Fibroblast of lung (primary cell): ENCODE measurements around the gene DDX47. TPM values are rescaled to one million over a fixed set of nuclear protein-coding genes. Genes with fewer than 3 reads are reported as not detected.
"Not testable (repeated sequence)": the region's sequence is repeated elsewhere in the genome, so short reads cannot be mapped to it uniquely, and the experiment has no call there.

ENCODE experiments used
- DNase-seq, 2 donors: peaks; one replicate each; pipeline versions ENCODE4 v3.0.0 to v3.0.0-alpha.2; 2010; ENCODE audit warnings: low read depth in 2 of 2
- H2AFZ ChIP-seq: 2 replicates; pipeline ENCODE4 v1.5.1; 2012; ENCODE audit warnings: low read length, control low read depth, inconsistent platforms
- H3K27ac ChIP-seq: 2 replicates; pipeline ENCODE4 v1.5.1; 2011; ENCODE audit warnings: low read length, control low read depth; ENCODE audit not compliant: insufficient read depth
- H3K27me3 ChIP-seq: 2 replicates; pipeline ENCODE4 v1.5.1; 2011; ENCODE audit warnings: mild to moderate bottlenecking, low read length; ENCODE audit not compliant: control insufficient read depth, insufficient read depth
- H3K36me3 ChIP-seq: 2 replicates; pipeline ENCODE4 v1.5.1; 2011; ENCODE audit warnings: low read length; ENCODE audit not compliant: control insufficient read depth, insufficient read depth
- H3K4me1 ChIP-seq: 2 replicates; pipeline ENCODE4 v1.5.1; 2011; ENCODE audit warnings: low read length; ENCODE audit not compliant: control insufficient read depth, insufficient read depth; ENCODE audit errors: extremely low read depth
- H3K4me2 ChIP-seq: 2 replicates; pipeline ENCODE4 v1.5.1; 2011; ENCODE audit warnings: low read length, control low read depth; ENCODE audit not compliant: insufficient read depth; ENCODE audit errors: extremely low read depth
- H3K4me3 ChIP-seq, 4 experiments: fragments of 200-600 bp in 1 of 4; sonication (generic) in 1 of 4; replicated peaks in 1 of 4; 2 replicates each; pipeline ENCODE4 v1.5.1; 2011 to 2016; ENCODE audit warnings: low read length in 4 of 4, low read depth in 3 of 4, mild to moderate bottlenecking in 3 of 4, control low read depth in 2 of 4, inconsistent platforms in 1 of 4, mixed read lengths in 1 of 4; ENCODE audit not compliant: insufficient read depth in 1 of 4; ENCODE audit errors: control extremely low read depth in 1 of 4
- H3K79me2 ChIP-seq: 2 replicates; pipeline ENCODE4 v1.5.1; 2012; ENCODE audit warnings: mild to moderate bottlenecking, low read length, inconsistent platforms; ENCODE audit not compliant: control insufficient read depth, insufficient read depth
- H3K9ac ChIP-seq: 2 replicates; pipeline ENCODE4 v1.5.1; 2011; ENCODE audit warnings: mild to moderate bottlenecking, low read length, control low read depth; ENCODE audit not compliant: insufficient read depth
- H3K9me3 ChIP-seq: 2 replicates; pipeline ENCODE4 v1.5.1; 2012; ENCODE audit warnings: low read depth, low read length; ENCODE audit not compliant: control insufficient read depth, insufficient read depth
- H4K20me1 ChIP-seq: 2 replicates; pipeline ENCODE4 v1.5.1; 2011; ENCODE audit warnings: low read length; ENCODE audit not compliant: control insufficient read depth, insufficient read depth; ENCODE audit errors: extremely low read depth
- EZH2 ChIP-seq: IDR thresholded peaks from 2 replicates; pipeline ENCODE4 v1.5.1; 2012; ENCODE audit warnings: low read length, control low read depth, mild to moderate bottlenecking; ENCODE audit errors: missing control alignments
- polyA plus RNA-seq, 2 donors: library from polyadenylated mRNA; depleted of rRNA in 1 of 2; stranded (reverse) in 1 of 2; unstranded in 1 of 2; fragments of >200 nt; gene quantifications; 2 replicates each; pipeline ENCODE4 v1.2.1, GENCODE V29; 2011 to 2012; ENCODE audit warnings: missing spikeins in 1 of 2
- total RNA-seq: library from RNA; depleted of rRNA; stranded (reverse); fragments of >200 nt; gene quantifications from 2 replicates; pipeline ENCODE4 v1.2.1, GENCODE V29; 2014
- TF ChIP-seq, protein P1 (sequence below), 2 donors: IDR thresholded peaks in 1 of 2; conservative IDR thresholded peaks in 1 of 2; 1 replicate in 1 of 2; 2 replicates in 1 of 2; pipeline ENCODE4 v1.5.1; 2011 to 2012; ENCODE audit warnings: low read length in 2 of 2, control low read depth in 1 of 2, inconsistent platforms in 1 of 2, low read depth in 1 of 2, mild to moderate bottlenecking in 1 of 2

Gene DDX47
- total and polyA plus RNA-seq, 2 donors (not counting 1 experiment from before 2014, with no cell fraction given): 41.9 to 83.2 TPM

DNA sequence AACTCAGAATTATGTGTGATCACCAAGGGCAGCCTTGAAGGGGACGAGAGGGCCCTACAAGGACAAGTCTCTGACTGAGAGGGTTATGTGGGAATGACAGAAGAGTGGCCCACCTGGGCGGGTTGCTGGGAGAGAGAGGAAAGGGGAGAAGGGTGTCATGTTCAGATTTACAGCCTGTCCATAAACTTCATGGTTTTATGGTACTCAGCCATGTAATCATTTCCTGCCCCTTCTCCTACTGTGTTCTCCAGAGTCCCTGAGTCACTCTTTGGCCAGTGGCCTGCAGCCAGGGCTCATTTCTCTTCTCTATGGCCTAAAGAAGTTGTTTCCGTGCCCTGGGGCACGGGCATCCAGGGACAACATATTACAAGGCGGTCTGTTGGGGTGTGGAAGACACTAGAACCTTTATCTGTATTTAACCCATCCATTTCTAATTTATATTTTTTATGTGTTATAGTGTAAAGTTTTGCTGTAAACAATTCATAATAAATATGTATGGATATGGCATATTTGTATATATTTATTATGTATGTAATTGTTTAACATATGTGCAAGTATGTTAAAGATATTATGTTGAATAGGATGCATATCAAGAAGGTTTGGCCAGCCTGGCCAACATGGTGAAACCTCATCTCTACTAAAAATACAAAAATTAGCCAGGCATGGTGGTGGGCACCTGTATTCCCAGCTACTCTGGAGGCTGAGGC, 26.9 kb downstream of the DDX47 start:
- peak; percentile 76 to 85 for DNase-seq
- no peak overlapping the region for H2AFZ ChIP-seq

DNA sequence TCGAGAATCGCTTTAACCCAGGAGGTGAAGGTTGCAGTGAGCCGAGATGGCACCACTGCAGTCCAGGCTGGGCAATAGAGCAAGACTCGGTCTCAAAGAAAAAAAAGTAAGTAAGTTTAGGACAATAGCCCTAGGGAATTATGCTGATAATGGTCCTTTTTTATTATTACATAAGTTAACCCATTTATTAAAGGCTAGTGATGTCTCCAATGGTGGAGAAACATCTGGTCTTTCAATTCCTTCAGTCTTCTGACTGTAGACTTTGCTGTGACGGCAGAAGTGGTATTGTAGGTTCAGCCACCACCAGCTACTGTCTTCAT, 27.4 kb downstream of the DDX47 start:
- no peaks in the 10 kb centered on the region for H4K20me1 ChIP-seq
- TF ChIP-seq, protein P1, sequence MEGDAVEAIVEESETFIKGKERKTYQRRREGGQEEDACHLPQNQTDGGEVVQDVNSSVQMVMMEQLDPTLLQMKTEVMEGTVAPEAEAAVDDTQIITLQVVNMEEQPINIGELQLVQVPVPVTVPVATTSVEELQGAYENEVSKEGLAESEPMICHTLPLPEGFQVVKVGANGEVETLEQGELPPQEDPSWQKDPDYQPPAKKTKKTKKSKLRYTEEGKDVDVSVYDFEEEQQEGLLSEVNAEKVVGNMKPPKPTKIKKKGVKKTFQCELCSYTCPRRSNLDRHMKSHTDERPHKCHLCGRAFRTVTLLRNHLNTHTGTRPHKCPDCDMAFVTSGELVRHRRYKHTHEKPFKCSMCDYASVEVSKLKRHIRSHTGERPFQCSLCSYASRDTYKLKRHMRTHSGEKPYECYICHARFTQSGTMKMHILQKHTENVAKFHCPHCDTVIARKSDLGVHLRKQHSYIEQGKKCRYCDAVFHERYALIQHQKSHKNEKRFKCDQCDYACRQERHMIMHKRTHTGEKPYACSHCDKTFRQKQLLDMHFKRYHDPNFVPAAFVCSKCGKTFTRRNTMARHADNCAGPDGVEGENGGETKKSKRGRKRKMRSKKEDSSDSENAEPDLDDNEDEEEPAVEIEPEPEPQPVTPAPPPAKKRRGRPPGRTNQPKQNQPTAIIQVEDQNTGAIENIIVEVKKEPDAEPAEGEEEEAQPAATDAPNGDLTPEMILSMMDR (conservative IDR thresholded peaks at IDR 0.05 in 1 of 2, IDR thresholded peaks at IDR 0.05 in 1 of 2; ENCODE audit: low read depth in 1 of 2, low read length in 2 of 2): no peak
- TF ChIP-seq EZH2: no peak
- DNase-seq: no peak
- no peak overlapping the region for H3K4me2 ChIP-seq
- peaks cover 3% of the 10 kb centered on the region for H3K36me3 ChIP-seq
- H3K9me3 ChIP-seq: no peaks in the 10 kb centered on the region
- no peaks in the 10 kb centered on the region for H3K27me3 ChIP-seq
- no peak overlapping the region for H3K27ac ChIP-seq
- H3K79me2 ChIP-seq: no peaks in the 10 kb centered on the region
- H3K9ac ChIP-seq: no peak overlapping the region
- no peak overlapping the region for H3K4me3 ChIP-seq
- no peak overlapping the region for H2AFZ ChIP-seq
- peaks cover 10% of the 10 kb centered on the region for H3K4me1 ChIP-seq

More for the DNA sequence above, 26.9 kb downstream of the DDX47 start:
- Histone ChIP-seq H3K36me3 (peaks cover 4% of the 10 kb centered on the region), H4K20me1 (no peaks in the 10 kb centered on the region), H3K79me2 (no peaks in the 10 kb centered on the region), H3K4me1 (peaks cover 10% of the 10 kb centered on the region), H3K27me3 (no peaks in the 10 kb centered on the region), H3K9me3 (no peaks in the 10 kb centered on the region), H3K9ac (no peak overlapping the region), H3K4me2 (no peak overlapping the region), H3K27ac (peak overlapping the region; percentile 81), H3K4me3 (no peak overlapping the region)
- no peak for TF ChIP-seq EZH2
- TF ChIP-seq, protein P1 (conservative IDR thresholded peaks at IDR 0.05 in 1 of 2, IDR thresholded peaks at IDR 0.05 in 1 of 2; ENCODE audit: low read depth in 1 of 2, low read length in 2 of 2): no peak

DNA sequence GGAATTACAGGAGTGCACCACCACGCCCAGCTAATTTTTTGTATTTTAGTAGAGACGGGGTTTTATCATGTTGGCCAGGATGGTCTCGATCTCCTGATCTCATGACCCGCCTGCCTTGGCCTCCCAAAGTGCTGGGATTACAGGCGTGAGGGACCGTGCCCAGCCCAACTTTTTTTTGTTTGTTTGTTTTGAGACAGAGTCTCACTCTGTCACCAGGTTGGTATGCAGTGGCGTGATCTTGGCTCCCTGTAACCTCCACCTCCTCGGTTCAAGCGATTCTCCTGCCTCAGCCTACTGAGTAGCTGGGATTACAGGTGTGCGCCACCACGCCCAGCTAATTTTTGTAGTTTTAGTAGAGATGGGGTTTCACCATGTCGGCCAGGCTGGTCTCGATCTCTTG, 28.3 kb downstream of the DDX47 start:
- not testable (repeated sequence) for H3K27ac ChIP-seq, H3K9me3 ChIP-seq, H3K4me3 ChIP-seq, H3K36me3 ChIP-seq, H3K9ac ChIP-seq, H4K20me1 ChIP-seq, H3K79me2 ChIP-seq, H2AFZ ChIP-seq, H3K4me2 ChIP-seq, H3K27me3 ChIP-seq, DNase-seq
- H3K4me1 ChIP-seq: peaks cover 10% of the 10 kb centered on the region
